Stimulated activated naive B cell treated with anti-CD40 and anti-IgM and Interleukin-4, amounts not matched to agents 10 μg/mL and 1 μg/mL and 100 μg/mL, for 72 hours (primary cell): ENCODE data around the gene SYTL5.
A peak's percentile ranks its signal among the peaks of the same experiment; 100 is the strongest.

ENCODE experiments used
- ATAC-seq, 2 donors: fragments of 150-1000 bp; cut with Tn5 transposase; replicated peaks; 2 replicates each; pipeline ENCODE4 v1.10.0; 2021; ENCODE audit warnings: moderate library complexity in 1 of 2
- DNase-seq: peaks from one replicate; pipeline ENCODE4 v3.0.0; 2021
- H3K27ac Mint-ChIP-seq: one replicate; pipeline ENCODE4 v1.8.0; 2022; ENCODE audit warnings: mild to moderate bottlenecking, mixed read lengths
- H3K27me3 Mint-ChIP-seq, 2 donors: one replicate each; pipeline ENCODE4 v1.8.0; 2022; ENCODE audit warnings: mixed read lengths in 2 of 2
- H3K36me3 Mint-ChIP-seq, 2 donors: one replicate each; pipeline ENCODE4 v1.8.0; 2022; ENCODE audit warnings: mixed read lengths in 2 of 2, mild to moderate bottlenecking in 1 of 2
- H3K4me1 Mint-ChIP-seq, 2 donors: one replicate each; pipeline ENCODE4 v1.8.0; 2022; ENCODE audit warnings: mixed read lengths in 2 of 2, mild to moderate bottlenecking in 1 of 2
- H3K4me3 Mint-ChIP-seq, 2 donors: one replicate each; pipeline ENCODE4 v1.8.0; 2022; ENCODE audit warnings: mild to moderate bottlenecking in 2 of 2, mixed read lengths in 2 of 2, moderate library complexity in 1 of 2
- H3K9me3 Mint-ChIP-seq, 2 donors: one replicate each; pipeline ENCODE4 v1.8.0; 2022; ENCODE audit warnings: mixed read lengths in 2 of 2, mild to moderate bottlenecking in 1 of 2

SYTL5 gene

DNA sequence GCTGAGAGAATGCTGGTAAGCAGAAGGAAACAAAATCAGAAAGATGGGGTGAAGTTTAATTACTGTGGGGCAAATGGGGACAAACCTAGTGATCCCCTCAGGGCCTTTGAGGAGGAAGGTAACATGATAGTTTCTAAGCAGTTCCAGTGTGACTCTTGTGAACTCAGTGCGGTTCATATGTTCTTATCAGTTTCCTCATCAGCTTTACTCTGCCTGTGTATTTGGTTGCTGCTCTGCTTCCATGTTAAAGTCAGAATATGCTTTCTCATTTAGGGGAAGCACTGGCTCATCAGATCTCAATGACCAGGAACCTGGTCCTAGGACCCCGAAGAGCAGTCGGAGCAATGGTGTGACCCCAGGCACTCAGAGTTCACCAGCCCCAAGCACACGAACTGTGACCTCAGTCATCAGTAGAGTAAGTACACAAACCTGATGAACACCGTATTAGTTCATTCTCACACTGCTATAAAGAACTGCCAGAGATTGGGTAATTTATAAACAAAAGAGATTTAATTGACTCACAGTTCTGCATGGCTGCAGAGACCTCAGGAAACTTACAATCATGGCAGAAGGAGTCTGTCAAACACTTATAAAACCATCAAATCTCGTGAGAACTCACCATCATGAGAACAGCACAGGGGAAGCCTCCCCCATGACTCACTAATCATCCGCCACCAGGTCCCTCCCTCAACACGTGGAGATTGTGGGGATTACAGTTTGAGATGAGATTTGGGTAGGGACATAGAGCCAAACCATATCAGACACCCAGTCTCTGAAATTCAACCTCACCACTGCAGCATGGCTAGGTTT, 83.0 kb downstream of the SYTL5 start:
- Mint-ChIP-seq H3K27me3 (peaks cover 0 to 19% of the 10 kb centered on the region in 2 donors), H3K36me3 (no peaks in the 10 kb centered on the region), H3K27ac (no peak overlapping the region), H3K4me1 (no peaks in the 10 kb centered on the region), H3K4me3 (no peak overlapping the region), H3K9me3 (no peaks in the 10 kb centered on the region)
- ATAC-seq (no peak), DNase-seq (no peak)

DNA sequence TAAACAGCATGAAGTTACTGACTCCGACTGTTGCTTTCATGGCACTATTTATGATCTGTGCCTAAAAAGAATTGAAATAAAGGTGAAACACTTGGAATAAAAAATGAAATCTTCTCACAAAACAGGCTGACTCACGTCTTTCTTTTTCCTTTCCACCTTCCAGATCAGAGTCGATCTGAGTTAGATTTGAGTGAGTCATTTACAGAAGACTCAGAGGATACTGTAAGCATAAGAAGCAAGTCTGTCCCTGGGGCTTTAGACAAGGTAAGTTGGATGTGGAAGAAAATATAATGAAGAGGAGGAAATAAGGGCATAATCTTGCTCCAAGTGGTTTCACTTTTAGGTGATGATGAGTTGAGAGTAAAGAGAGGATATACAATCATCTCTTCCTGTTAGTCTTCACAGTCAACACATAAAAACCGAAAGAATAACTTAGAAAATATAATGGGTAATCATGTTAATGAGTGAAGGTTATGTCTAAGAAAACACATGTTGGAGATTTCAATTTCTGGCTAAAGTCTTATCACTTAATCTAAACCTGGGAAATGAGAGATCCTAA, 89.7 kb downstream of the SYTL5 start:
- peaks cover 0 to 14% of the 10 kb centered on the region in 2 donors for H3K27me3 Mint-ChIP-seq
- no peak overlapping the region for H3K4me3 Mint-ChIP-seq
- no peaks in the 10 kb centered on the region for H3K36me3 Mint-ChIP-seq
- no peak overlapping the region for H3K27ac Mint-ChIP-seq
- ATAC-seq: no peak
- no peak for DNase-seq
- peaks cover 2 to 12% of the 10 kb centered on the region in 2 donors for H3K9me3 Mint-ChIP-seq
- no peaks in the 10 kb centered on the region for H3K4me1 Mint-ChIP-seq

GRCh38 chrX:38099688-38100087, 93.3 kb downstream of the SYTL5 start:
- no peak overlapping the region for H3K27ac Mint-ChIP-seq
- H3K4me3 Mint-ChIP-seq: no peak overlapping the region
- no peaks in the 10 kb centered on the region for H3K36me3 Mint-ChIP-seq
- H3K9me3 Mint-ChIP-seq: peaks cover 2 to 12% of the 10 kb centered on the region in 2 donors
- no peak for ATAC-seq
- H3K4me1 Mint-ChIP-seq: peaks cover 0 to 2% of the 10 kb centered on the region in 2 donors
- H3K27me3 Mint-ChIP-seq: peaks cover 0 to 4% of the 10 kb centered on the region in 2 donors
- DNase-seq: no peak

DNA sequence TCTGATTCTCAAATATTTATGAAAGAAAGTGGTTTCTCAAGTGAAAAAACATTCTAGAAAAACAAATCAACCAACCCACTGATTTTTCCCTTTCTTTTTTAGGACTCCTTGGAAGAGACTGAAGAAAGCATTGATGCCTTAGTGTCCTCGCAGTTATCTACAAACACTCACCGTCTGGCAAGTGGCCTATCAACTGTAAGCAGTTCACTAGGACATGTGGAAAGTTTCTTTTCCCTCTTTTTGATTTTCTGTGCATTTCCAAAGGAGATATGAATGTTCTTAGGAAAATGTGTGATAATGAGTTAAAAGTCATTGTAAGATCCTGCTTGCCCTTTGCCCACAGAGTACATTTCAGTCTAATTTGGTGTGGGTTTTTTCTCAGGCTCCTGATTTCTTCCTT, 95.9 kb downstream of the SYTL5 start:
- no peak for ATAC-seq
- peaks cover 0 to 2% of the 10 kb centered on the region in 2 donors for H3K4me1 Mint-ChIP-seq
- peaks cover 2 to 12% of the 10 kb centered on the region in 2 donors for H3K9me3 Mint-ChIP-seq
- no peaks in the 10 kb centered on the region for H3K36me3 Mint-ChIP-seq
- H3K27me3 Mint-ChIP-seq: peaks cover 0 to 4% of the 10 kb centered on the region in 2 donors
- no peak overlapping the region for H3K27ac Mint-ChIP-seq
- DNase-seq: no peak
- H3K4me3 Mint-ChIP-seq: no peak overlapping the region

DNA sequence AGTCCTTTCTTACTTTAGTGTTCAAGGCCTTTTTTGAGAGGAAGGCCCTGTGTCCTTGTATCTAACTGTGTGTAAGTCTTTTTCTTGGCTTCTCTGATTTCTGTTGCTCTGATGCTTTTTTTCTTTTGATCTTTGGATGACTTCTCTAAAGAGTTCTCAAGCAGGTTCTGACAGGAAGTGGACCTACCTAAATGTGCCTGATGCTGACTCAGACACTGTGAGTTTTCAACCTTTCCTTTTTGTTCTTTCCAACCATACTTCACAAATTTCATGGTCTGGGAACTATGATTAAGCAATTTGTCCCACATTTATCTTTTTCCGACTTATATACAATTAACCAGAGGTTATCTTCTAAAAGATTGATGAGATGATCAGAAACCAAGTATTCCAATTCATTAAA, 96.5 kb downstream of the SYTL5 start:
- ATAC-seq (no peak), DNase-seq (no peak)
- H3K4me3 Mint-ChIP-seq: no peak overlapping the region

GRCh38 chrX:38103857-38104812, 97.8 kb downstream of the SYTL5 start:
- H3K27me3 Mint-ChIP-seq: peaks cover 0 to 4% of the 10 kb centered on the region in 2 donors
- DNase-seq (no peak), ATAC-seq (peak; percentile 60 to 61)
- H3K36me3 Mint-ChIP-seq: no peaks in the 10 kb centered on the region
- H3K9me3 Mint-ChIP-seq: peaks cover 0 to 6% of the 10 kb centered on the region in 2 donors
- peaks cover 0 to 2% of the 10 kb centered on the region in 2 donors for H3K4me1 Mint-ChIP-seq
- H3K27ac Mint-ChIP-seq: no peak overlapping the region
- H3K4me3 Mint-ChIP-seq: no peak overlapping the region

More for the DNA sequence above, 96.5 kb downstream of the SYTL5 start:
- Mint-ChIP-seq H3K4me1 (peaks cover 0 to 2% of the 10 kb centered on the region in 2 donors), H3K9me3 (peaks cover 2 to 12% of the 10 kb centered on the region in 2 donors), H3K27me3 (peaks cover 0 to 4% of the 10 kb centered on the region in 2 donors), H3K36me3 (no peaks in the 10 kb centered on the region), H3K27ac (no peak overlapping the region)

- Mint-ChIP-seq H3K4me1 (peaks cover 0 to 2% of the 10 kb centered on the region in 2 donors), H3K27me3 (peaks cover 0 to 4% of the 10 kb centered on the region in 2 donors), H3K9me3 (no peaks in the 10 kb centered on the region), H3K27ac (no peak overlapping the region), H3K4me3 (no peak overlapping the region), H3K36me3 (no peaks in the 10 kb centered on the region)
- no peak for DNase-seq
- ATAC-seq: no peak
Measured at GRCh38 chrX:38105216-38105725, 98.9 kb downstream of the SYTL5 start.

GRCh38 chrX:38106991-38107655, 100.8 kb downstream of the SYTL5 start:
- H3K27me3 Mint-ChIP-seq: peaks cover 0 to 4% of the 10 kb centered on the region in 2 donors

DNA sequence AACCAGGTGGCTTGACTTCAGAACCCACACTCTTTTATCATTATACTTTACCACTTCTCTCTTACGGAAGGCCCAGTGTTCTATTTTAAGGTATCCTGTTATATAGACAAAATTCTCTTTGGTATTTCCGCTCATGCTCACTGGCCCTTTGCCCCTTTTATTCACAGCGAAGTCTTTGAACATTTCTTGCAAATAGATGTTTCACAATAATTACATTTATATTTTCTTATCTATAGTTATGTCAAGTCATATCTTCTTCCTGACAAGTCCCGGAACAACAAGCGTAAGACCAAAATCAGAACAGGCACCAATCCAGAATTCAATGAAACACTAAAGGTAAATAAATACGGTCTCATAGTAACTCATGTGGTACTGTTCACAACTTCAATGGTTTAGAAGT, 102.0 kb downstream of the SYTL5 start:
- Mint-ChIP-seq H3K36me3 (no peaks in the 10 kb centered on the region), H3K9me3 (no peaks in the 10 kb centered on the region), H3K27me3 (peaks cover 0 to 4% of the 10 kb centered on the region in 2 donors), H3K4me3 (no peak overlapping the region), H3K27ac (no peak overlapping the region), H3K4me1 (peaks cover 0 to 2% of the 10 kb centered on the region in 2 donors)
- ATAC-seq (no peak), DNase-seq (no peak)

More at GRCh38 chrX:38106991-38107655, 100.8 kb downstream of the SYTL5 start:
- DNase-seq (no peak), ATAC-seq (no peak)
- Mint-ChIP-seq H3K4me3 (no peak overlapping the region), H3K4me1 (peaks cover 0 to 2% of the 10 kb centered on the region in 2 donors), H3K27ac (no peak overlapping the region), H3K36me3 (no peaks in the 10 kb centered on the region), H3K9me3 (no peaks in the 10 kb centered on the region)

- H3K36me3 Mint-ChIP-seq: no peaks in the 10 kb centered on the region
- DNase-seq (no peak), ATAC-seq (no peak)
- peaks cover 0 to 4% of the 10 kb centered on the region in 2 donors for H3K27me3 Mint-ChIP-seq
- H3K4me3 Mint-ChIP-seq: no peak overlapping the region
- H3K9me3 Mint-ChIP-seq: no peaks in the 10 kb centered on the region
- H3K27ac Mint-ChIP-seq: no peak overlapping the region
- peaks cover 0 to 2% of the 10 kb centered on the region in 2 donors for H3K4me1 Mint-ChIP-seq
Measured at GRCh38 chrX:38109042-38109898, 102.9 kb downstream of the SYTL5 start.

GRCh38 chrX:38110231-38110630, 103.9 kb downstream of the SYTL5 start:
- Mint-ChIP-seq H3K9me3 (no peaks in the 10 kb centered on the region), H3K27me3 (peaks cover 0 to 1% of the 10 kb centered on the region in 2 donors), H3K4me3 (no peak overlapping the region), H3K4me1 (no peaks in the 10 kb centered on the region), H3K36me3 (no peaks in the 10 kb centered on the region), H3K27ac (no peak overlapping the region)
- ATAC-seq (no peak), DNase-seq (no peak)

- H3K9me3 Mint-ChIP-seq: no peaks in the 10 kb centered on the region
- DNase-seq (no peak), ATAC-seq (no peak)
- no peaks in the 10 kb centered on the region for H3K36me3 Mint-ChIP-seq
- H3K27me3 Mint-ChIP-seq: no peaks in the 10 kb centered on the region
- H3K4me3 Mint-ChIP-seq: no peak overlapping the region
- no peak overlapping the region for H3K27ac Mint-ChIP-seq
- no peaks in the 10 kb centered on the region for H3K4me1 Mint-ChIP-seq
Measured at GRCh38 chrX:38111196-38111595, 104.8 kb downstream of the SYTL5 start.

GRCh38 chrX:38112566-38112965, 106.2 kb downstream of the SYTL5 start:
- no peaks in the 10 kb centered on the region for H3K36me3 Mint-ChIP-seq
- no peak for ATAC-seq
- H3K27ac Mint-ChIP-seq: no peak overlapping the region
- no peaks in the 10 kb centered on the region for H3K4me1 Mint-ChIP-seq
- H3K27me3 Mint-ChIP-seq: no peaks in the 10 kb centered on the region
- H3K9me3 Mint-ChIP-seq: no peaks in the 10 kb centered on the region
- no peak overlapping the region for H3K4me3 Mint-ChIP-seq
- DNase-seq: no peak
